GM21717 (cell line): Measurements from ENCODE around the gene SV2B.

Experiments
- ATAC-seq: cut with Tn5 transposase; IDR thresholded peaks from one replicate; pipeline ENCODE4 v1.9.1; 2021; ENCODE audit warnings: mild to moderate bottlenecking, moderate library complexity; ENCODE audit not compliant: unreplicated experiment

Gene SV2B

DNA sequence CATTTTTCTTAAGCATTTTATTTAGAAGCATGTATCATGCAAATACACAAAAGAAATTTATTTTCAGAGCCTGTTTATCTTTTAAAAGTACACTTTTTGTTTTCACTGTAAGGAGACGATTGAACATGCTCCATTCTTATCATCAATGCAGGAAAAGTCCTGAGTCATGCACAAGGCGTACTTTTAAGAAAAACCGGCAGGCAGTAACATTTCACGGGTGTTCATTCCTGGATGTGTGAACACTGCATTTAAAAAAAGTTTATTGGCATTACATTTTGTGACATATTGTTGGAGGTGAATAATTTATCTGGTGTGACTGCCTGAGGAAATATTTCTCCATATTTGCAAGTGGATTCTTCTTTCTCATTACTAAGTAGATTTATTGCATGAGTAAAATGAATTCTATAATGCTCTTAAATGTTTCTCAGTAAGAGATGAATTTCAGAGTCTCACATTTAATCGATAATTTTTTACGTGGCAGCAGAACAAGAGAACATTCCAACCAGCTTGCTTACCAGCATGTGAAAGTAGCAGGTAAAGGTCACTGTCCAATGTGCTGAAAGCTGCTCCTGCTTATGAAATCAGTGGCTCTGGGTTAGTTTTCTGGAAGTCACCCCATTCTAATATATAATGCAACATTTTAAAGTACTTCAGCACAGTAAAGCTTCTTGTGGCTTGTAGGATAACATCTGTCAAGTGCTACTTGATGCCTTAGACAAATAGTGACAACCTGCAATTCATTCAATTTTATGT is 87.0 kb downstream of the SV2B start:
- no peak for ATAC-seq

DNA sequence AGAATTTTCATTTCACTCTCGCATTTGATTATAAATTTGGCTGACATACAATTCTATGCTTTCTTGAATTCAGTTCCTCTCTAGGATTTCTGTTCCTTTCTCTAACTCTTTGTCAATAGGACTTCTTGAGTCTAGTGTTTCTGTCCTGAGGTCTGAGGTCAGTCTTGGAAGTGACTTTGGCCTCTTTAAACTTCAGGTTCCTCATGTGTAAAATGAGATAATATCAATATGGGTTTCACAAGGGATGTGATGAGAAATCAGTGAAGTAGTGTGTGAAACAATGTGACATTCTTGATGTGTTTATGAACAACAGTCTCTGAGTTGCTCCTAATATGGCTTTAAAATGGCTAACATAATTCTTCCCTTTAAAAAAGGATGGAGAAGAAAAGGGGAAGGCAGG is 92.2 kb downstream of the SV2B start:
- ATAC-seq, result no peak

DNA sequence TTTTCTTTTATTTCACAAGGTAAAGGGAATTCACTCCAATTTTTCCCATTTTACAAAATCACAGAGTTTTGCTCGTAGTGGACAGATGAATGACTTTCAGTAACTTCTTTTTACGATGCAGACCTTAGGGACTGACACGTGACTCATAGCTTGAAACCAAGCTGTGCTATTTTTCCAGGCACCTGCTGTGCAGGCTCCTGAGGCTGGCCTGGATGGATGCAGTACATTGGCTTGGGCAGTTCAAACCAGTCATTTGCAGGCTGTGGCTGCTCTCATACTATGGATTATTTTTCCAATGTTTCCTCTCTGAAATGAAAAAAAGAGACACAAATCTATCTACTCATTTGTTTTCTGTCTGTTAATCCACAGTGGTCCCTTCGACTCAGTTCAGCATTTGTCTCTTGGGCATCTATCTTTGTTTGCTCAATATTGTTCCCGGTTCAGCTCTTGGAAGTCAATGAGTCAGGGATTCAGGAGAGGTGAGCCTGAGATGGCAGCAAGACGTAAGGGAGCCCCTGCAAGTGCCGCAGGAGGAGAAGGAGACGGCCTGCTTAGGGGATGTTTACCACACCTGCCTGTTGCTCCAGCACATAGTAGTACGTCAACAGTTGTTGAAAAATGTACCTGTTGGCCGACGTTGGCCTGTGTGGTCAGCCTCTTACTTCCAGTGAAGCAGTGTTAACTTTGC is 92.8 kb downstream of the SV2B start:
- no peak for ATAC-seq

DNA sequence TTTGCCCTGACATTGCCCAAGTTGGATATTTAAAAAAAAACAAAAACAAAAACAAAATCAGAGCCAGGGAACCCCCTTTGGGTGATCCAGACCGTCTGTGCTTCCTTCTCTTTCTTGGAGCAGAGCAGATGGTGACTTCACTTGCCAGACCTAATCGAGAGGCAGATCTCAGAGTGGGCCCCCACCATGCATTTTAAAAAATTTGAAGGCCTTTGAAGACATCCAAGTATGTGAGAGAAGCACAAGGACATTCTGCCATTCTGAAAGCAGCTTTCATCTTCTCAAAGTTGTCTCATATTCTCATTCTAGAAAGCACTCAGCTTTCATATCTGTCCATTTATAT is 93.3 kb downstream of the SV2B start:
- no peak for ATAC-seq

DNA sequence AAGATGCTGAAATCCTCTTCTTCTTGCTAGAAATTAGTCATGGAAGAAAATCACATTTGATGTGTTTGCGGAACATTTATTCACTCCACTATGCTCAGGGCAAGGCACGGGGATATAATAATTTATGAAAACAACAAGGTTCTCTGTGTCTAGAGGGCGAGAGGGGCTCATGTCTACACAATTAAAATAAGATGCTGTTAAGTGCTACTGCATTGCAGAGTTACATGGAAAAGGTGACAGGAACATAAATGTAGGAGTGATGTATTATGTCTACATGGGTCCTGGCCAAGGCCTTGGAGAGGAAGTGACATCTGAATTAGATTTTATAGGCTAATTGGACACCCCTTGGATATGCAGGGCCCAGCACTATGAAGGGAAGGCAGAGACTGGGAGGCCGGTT is 96.1 kb downstream of the SV2B start:
- no peak for ATAC-seq

DNA sequence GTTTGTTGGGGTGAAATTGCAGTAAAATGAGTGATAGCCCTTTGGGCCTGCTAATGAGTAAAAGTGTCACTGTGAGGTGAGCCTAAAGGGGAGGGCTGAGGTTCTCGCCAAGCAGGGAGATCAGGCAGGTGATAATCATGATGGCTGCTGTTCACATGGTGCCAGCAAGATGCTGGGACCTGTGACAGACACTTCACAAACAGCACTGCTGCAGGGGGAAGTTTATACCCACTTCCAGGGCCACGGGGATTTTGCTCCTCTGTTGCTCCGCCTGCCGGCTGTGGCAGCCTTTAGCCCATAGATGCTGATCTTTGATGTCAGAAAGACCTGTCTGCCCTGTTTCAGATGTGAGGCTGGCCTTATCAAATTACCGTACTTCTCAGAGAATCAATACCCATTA is 96.7 kb downstream of the SV2B start:
- ATAC-seq, result no peak

DNA sequence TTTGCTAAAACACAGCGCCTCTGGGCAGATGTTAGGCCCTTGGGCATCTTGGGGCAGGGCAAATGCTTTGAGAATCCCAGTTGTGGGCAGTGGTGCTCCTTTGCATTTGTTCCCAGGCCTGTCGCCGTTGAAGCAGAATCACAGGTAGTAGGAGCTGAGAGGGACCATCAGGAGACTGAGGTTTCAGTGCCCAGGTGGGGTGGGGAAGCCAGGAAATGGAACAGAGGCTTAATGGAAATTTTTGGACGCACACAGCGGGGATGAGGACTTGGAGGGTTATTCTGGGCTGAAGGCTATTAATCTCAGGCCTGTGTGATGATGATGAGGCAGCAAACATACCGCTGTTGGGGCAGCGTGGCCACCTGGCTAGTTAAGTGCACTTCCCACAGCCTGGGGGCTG is 99.5 kb downstream of the SV2B start:
- no peak for ATAC-seq

DNA sequence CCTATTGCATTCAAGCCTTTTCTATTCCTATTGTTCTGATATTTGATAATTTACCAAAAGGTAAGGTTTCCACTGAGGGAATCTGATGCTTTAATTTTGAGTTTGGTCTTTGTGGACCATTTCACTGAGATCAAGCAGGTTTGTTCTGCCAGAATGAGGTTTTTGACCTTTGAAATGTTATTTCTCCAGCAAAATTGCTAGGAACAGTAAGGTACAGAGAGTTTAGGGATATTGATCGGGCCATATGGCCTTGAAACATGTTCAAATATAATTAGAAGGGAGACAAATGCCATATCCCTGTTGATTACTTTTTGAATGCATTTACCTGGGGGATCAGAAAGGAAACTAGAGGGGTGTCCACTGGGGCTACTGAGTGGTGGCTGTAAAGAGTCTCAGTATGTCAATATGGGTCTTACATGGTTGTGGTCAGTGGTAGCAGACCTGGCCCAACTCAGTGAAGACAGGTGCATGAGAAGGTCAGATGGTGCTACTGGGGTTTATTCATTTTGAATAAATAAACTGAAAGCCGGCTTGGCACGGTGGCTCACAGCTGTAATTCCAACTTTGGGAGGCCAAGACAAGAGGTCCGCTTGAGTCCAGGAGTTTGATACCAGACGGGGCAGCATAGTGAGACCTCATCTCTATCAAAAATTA is 100.2 kb downstream of the SV2B start:
- no peak for ATAC-seq

DNA sequence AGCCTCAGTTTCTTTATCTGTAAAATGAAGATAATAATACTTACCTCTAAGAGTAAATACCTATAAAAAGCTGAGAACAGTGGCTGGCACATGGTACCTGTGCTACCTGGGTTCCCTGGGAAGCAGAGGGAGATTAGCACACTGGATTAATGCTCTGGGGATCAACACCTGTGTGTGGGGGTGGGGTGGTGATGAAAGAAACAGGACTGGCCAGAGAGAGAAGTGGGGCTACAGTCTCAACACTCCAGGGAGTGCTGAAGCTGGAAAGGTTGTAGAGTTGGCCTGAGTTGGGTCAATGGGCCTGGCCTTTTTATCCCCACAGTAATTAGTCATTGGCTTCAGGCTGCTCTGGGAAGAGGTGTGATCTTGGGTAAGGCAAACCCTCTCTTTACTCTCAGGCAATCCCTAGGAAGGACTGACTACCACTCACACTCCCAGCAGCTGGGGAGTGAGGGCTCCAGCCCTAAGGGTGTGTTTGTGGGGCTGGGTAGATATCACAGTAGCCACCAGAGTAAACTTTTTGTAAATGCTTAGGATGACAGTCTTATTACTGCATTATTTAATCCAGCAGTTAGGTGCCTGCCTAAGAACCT is 102.5 kb downstream of the SV2B start:
- no peak for ATAC-seq

DNA sequence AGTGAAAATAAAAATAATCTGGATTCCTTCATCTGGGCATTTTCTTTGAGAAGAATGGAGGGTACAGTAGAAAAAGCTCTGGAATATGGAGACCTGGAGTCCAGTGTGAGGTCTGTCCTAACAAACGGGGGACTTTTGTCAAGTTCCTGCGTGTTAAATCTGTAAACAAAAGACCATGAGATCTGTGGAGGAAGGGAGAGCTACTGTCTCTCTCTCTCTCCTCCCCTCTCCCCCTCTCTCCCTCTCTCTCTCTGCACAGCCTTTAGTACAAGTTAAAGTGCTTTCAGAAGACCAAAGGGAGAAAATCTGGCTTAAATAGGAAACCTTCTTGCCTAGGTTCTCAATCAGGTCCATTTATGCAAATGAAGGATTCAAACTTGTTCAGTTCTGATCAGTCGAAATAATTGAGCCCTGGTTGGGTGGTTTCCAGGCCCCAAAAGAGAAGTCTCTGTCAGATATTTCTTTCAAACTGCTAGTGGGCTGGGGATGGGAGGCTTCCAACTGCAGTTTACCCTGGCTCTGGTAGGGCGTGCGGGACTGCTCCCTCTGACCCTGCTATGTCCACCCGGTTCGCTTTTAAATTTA is 103.7 kb downstream of the SV2B start:
- no peak for ATAC-seq

DNA sequence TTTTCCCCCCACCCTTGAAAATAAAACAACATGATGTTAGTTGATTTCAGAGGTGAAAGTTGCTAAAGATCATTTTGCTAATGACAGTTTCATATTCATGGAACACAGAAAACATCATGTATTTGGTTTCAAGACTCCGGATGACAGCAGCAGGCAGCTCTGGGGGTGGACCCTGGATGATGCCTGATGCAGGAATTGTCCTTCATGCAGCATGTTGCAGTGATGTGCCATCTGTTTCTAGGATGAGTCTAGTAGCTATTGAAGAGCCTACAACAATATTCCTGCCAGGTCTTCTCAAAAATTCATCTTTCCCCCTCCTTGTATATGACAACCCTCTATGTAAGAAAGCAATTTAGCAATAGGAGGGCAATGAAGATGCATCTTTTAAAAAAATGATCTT is 108.3 kb downstream of the SV2B start:
- no peak for ATAC-seq

DNA sequence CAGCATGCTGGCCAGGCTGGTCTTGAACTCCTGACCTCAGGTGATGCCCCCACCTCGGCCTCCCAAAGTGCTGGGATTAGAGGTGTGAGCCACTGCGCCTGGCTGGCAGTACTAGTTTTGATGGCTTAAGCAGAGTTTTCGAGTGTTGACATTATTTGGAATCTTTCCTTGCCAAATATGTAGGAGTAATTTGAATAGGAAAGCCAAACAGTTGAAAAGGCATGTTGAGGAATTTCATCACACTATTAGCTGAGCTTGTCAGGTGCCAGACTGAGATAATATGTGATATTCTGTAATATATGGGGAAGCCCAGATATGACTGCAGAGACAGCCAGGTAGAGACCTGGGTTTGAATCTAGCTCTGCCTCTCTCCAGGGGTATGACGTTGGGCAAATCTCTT is 109.3 kb downstream of the SV2B start:
- ATAC-seq, result no peak

DNA sequence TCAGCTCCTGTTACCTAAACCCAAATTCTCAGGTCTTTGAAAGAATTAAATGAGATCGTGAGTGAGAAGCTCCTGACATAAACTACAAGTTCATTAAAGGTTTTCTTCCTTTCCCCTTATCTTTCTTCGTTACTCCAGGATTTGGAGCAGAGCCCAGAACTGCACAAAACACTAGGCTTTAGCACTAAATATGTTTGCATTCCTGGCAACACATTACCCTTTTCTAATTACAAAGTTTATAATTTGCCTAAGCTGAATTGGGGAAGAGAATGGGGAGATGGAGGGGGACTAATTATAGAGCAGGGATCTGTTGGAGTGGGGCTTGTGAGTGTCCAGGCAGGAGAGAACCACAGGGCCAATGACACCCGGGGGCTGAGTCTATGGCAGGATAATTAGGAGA is 109.7 kb downstream of the SV2B start:
- no peak for ATAC-seq

DNA sequence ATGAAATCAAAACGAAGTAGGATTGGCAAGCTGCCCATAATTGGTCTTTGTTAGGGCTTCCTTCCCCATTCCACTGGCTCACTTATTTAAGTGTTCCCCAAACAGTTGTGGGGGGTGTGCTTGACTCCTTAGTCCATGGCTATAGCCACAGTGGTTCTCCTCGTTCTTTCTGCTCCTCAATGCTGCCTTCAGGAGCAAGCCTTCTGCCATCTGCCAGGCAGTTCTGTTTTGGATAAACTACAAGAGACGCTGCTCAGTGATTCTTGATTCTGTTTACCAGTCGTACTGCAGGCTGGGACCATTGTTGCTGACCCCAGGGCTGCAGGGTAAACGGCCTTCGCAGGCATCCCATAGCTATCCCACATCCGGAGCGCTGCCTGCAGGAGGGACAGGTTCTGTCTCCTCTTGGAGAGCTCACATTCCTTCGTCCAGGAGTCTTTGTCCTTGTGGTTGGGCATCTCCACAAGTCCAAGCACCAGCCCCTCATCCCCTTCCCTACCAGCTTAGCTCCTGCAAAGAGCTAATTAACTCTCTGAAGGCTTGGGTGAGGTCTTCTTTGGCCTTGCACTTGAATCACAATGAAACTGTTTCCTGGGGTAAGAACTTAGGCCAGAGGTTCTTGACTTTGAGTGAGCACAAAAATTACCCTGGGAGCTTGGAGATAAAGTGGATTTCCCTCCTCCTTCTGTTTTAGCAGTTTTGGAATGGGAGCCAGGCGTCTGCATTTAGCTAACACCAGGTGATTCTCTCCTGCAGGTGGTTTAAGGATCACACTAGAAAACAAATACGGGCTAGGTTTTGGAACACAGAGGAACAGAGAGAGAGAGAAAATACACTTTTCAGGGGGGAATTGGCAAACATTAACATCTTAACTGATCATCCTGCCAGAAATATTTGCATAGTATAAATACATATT is 114.9 kb downstream of the SV2B start:
- no peak for ATAC-seq

DNA sequence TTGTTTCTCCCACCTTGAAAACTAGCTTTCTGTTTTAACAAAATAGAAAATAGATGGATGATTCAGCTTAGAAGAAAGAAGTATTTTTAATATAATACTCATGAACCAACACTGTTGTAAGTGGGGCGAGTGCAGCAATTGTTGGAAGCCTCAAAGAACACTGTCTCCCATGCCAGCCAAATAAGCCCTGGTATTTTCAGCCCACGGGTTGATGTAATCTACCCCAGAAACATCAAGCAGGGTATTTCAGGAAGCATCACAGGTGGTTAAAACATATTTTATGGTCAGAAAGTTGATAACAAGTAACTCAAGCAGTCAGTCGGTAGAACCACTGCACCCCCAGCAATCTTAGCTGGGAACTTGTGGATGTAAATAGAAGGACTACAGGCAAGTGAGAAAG is 115.9 kb downstream of the SV2B start:
- ATAC-seq, result no peak

DNA sequence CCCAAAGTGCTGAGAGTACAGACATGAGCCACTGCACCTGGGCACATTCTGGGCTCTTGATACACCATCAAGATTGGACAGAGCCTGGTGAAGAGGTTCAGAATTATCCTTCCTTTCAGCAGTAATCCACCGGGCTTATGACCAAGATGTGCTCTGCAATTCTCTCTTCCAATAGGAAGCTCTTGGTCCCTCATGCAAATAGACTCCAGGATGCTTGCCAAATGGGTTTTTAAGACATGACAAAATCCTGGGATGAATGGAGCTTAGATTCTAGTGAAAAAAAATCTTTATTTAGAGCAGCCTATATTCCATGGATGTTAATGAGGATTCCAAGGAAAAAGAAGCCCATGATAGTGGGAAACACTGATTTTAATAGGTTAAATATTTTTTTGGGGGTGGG is 119.1 kb downstream of the SV2B start:
- no peak for ATAC-seq

DNA sequence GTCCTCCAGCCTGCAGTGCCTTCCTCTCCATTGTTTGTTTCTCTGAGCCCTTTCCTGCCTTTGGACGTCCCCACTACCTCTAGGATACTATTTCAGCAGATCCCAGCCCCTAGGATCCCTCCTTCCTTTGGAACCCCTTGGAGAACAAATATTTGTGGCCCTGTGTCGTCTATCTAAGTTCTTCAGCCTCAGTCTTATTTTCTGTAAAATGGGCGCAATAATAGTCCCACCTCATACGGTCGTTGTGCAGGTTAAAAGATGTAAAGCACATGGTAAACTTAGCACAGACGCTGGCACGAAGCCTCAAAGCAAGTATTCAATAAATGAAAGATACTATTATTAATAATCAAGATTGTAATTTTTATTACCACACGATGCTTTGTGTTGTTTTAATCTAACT is 122.0 kb downstream of the SV2B start:
- ATAC-seq, result no peak

DNA sequence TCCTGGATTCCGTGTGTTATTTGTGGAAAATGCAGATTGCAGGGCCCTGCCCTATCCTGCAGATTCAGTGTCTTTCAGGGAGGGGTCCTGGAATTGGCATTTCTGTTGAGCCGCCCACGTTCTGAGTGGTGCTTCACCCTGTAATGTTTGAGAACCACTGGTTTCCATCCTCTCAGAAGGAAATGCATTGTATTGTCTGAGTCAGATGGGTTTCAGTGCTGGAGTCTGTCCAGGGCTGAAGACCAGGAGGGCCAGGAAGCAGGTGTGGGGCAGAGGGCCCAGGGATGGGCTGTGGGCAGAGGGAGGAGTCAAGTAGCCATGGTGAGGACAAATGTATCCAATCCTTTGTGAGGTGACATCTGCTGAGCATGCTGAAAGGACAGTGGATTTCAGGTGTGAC is 123.8 kb downstream of the SV2B start:
- no peak for ATAC-seq

DNA sequence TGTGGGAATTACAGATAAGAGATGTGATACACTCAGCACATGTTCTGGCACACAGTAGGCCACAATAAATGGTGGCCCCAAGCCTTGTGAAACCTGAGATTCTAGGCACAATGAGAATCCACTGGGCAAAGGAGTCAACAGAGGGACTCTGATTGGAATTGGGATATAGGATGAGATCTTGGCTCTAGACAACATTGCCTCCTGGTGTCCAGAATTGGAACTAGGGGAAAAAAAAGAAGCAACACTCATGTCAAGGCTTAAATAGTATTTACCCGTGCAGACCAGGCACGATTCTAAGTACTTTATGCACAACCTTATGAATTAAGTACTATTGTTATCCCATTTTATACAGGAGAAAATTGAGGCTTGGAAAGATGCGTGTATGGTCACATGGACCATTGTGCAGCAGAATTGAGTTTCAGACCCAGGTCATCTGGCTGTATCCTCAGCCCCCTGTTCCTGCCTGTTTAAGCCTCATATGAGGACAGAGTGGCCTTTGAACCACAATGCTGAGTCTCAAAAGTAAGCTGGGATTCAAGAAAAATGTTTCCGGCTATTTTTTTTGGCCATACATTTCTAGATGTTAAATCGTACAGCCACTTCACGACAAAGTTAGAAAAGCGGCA is 124.8 kb downstream of the SV2B start:
- no peak for ATAC-seq

DNA sequence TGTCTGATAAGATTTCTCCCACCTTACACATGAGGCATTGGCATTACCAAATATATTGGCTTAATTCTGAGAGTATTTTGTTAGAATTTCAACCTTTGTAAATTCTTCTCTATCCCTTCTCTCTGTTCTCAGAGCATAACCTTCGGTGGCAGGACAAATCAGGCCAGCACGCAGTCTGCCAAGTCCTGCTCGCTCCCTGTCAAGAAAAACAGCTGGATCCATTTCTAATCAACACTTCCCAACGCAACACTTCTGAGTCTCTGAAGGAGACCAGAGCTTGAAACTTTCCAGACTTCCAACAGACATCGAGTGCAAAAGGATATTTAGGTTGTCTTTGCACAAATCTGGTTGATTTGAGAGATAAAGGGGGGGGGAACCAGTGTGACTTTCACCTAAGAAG is 125.7 kb downstream of the SV2B start:
- no peak for ATAC-seq
